Measurements from ENCODE around the gene CD180.

CD180 gene

DNA sequence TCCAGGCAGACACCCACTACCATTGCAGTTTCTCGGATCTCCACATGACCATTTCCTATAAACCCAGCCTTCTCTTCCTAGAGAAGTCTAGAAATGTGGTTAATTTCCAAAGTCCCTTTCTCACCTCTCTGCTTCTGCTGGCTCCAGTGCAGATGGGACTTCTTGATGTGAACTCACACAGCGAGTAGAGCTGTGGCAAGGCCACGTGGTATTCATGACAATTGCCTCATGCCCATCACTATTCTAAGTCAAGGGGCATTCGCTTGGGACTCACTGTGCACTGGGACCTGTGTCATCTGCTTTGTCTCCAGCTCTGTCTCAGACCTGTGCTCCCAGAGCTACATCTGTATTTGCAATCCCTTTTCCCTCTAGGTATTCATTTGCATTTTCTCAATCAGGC is 6.2 kb downstream of the CD180 start:
- H3K9me3 ChIP-seq (ENCODE audit: insufficient read depth, low read length), result no peaks in the 10 kb centered on the region

GRCh38 chr5:67189931-67190330 is 6.7 kb downstream of the CD180 start:
- Histone ChIP-seq H3K9me3 (ENCODE audit: insufficient read depth, low read length) (no peaks in the 10 kb centered on the region), H3K27ac (ENCODE audit: low read length) (no peak overlapping the region), H3K4me2 (ENCODE audit: low read length) (no peak overlapping the region), H3K9ac (ENCODE audit: low read length) (no peak overlapping the region), H3K79me2 (ENCODE audit: low read length) (no peaks in the 10 kb centered on the region), H3K27me3 (ENCODE audit: low read depth, low read length) (no peaks in the 10 kb centered on the region), H3K36me3 (replicated peaks; ENCODE audit: low read depth, low read length) (peaks cover 2% of the 10 kb centered on the region), H3K4me3 (ENCODE audit: low read length) (no peak overlapping the region), H3K4me1 (ENCODE audit: low read length) (peaks cover 53% of the 10 kb centered on the region), H2AFZ (ENCODE audit: low read depth, low read length) (no peak overlapping the region), H4K20me1 (ENCODE audit: insufficient read depth, low read length) (no peaks in the 10 kb centered on the region)
- TF ChIP-seq EZH2phosphoT487 (IDR thresholded peaks at IDR 0.05; ENCODE audit: low read depth) (no peak), CTCF (IDR thresholded peaks at IDR 0.05; ENCODE audit: low read depth, low read length) (no peak)

More for the DNA sequence above, 6.2 kb downstream of the CD180 start:
- no peaks in the 10 kb centered on the region for H3K79me2 ChIP-seq (ENCODE audit: low read length)
- peaks cover 2% of the 10 kb centered on the region for H3K36me3 ChIP-seq (replicated peaks; ENCODE audit: low read depth, low read length)
- peaks cover 54% of the 10 kb centered on the region for H3K4me1 ChIP-seq (ENCODE audit: low read length)
- H3K9ac ChIP-seq (ENCODE audit: low read length), result no peak overlapping the region
- TF ChIP-seq EZH2phosphoT487 (IDR thresholded peaks at IDR 0.05; ENCODE audit: low read depth), result no peak
- TF ChIP-seq CTCF (IDR thresholded peaks at IDR 0.05; ENCODE audit: low read depth, low read length), result no peak
- H3K4me2 ChIP-seq (ENCODE audit: low read length), result no peak overlapping the region
- H3K4me3 ChIP-seq (ENCODE audit: low read length), result no peak overlapping the region
- no peaks in the 10 kb centered on the region for H3K27me3 ChIP-seq (ENCODE audit: low read depth, low read length)
- H2AFZ ChIP-seq (ENCODE audit: low read depth, low read length), result no peak overlapping the region
- no peak overlapping the region for H3K27ac ChIP-seq (ENCODE audit: low read length)
- no peaks in the 10 kb centered on the region for H4K20me1 ChIP-seq (ENCODE audit: insufficient read depth, low read length)

DNA sequence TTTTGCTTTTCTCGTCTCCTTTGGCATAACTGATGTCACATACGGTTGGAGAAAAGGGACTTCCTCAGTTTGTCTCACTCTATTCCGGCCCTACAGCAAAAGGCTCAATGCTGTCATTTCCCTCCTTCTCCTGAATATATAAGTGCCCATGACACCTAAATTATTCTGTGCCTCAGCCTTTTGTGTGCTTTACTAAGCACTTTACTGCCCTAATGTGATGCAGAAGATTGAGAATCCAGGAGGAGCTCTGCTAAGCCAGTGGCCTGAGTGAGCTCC is 7.6 kb downstream of the CD180 start:
- H3K4me3 ChIP-seq (ENCODE audit: low read length), result no peak overlapping the region
- H3K36me3 ChIP-seq (replicated peaks; ENCODE audit: low read depth, low read length), result peaks cover 2% of the 10 kb centered on the region
- peaks cover 44% of the 10 kb centered on the region for H3K4me1 ChIP-seq (ENCODE audit: low read length)
- no peaks in the 10 kb centered on the region for H4K20me1 ChIP-seq (ENCODE audit: insufficient read depth, low read length)
- H3K27ac ChIP-seq (ENCODE audit: low read length), result no peak overlapping the region
- peak overlapping the region; percentile 84 for H2AFZ ChIP-seq (ENCODE audit: low read depth, low read length)
- no peaks in the 10 kb centered on the region for H3K27me3 ChIP-seq (ENCODE audit: low read depth, low read length)
- H3K9ac ChIP-seq (ENCODE audit: low read length), result peak overlapping the region; percentile 3; the same call in 1 of the 2 replicates
- TF ChIP-seq EZH2phosphoT487 (IDR thresholded peaks at IDR 0.05; ENCODE audit: low read depth) (no peak), CTCF (IDR thresholded peaks at IDR 0.05; ENCODE audit: low read depth, low read length) (no peak)
- H3K79me2 ChIP-seq (ENCODE audit: low read length), result no peaks in the 10 kb centered on the region
- no peaks in the 10 kb centered on the region for H3K9me3 ChIP-seq (ENCODE audit: insufficient read depth, low read length)
- peak overlapping the region; percentile 4; the same call in 1 of the 2 replicates for H3K4me2 ChIP-seq (ENCODE audit: low read length)

- no peaks in the 10 kb centered on the region for H3K9me3 ChIP-seq (ENCODE audit: insufficient read depth, low read length)
- no peak overlapping the region for H3K4me2 ChIP-seq (ENCODE audit: low read length)
- no peaks in the 10 kb centered on the region for H3K79me2 ChIP-seq (ENCODE audit: low read length)
- TF ChIP-seq EZH2phosphoT487 (IDR thresholded peaks at IDR 0.05; ENCODE audit: low read depth), result no peak
- TF ChIP-seq CTCF (IDR thresholded peaks at IDR 0.05; ENCODE audit: low read depth, low read length), result no peak
- H3K4me1 ChIP-seq (ENCODE audit: low read length), result peaks cover 39% of the 10 kb centered on the region
- H3K36me3 ChIP-seq (replicated peaks; ENCODE audit: low read depth, low read length), result peaks cover 2% of the 10 kb centered on the region
- H3K27ac ChIP-seq (ENCODE audit: low read length), result no peak overlapping the region
- H3K9ac ChIP-seq (ENCODE audit: low read length), result peak overlapping the region; percentile 3; the same call in 1 of the 2 replicates
- no peak overlapping the region for H3K4me3 ChIP-seq (ENCODE audit: low read length)
- H4K20me1 ChIP-seq (ENCODE audit: insufficient read depth, low read length), result no peaks in the 10 kb centered on the region
- peak overlapping the region; percentile 84 for H2AFZ ChIP-seq (ENCODE audit: low read depth, low read length)
- H3K27me3 ChIP-seq (ENCODE audit: low read depth, low read length), result no peaks in the 10 kb centered on the region
These were observed 8.1 kb downstream of the CD180 start for GRCh38 chr5:67188274-67189078.
